COLO668 (cell line): Measurements from ENCODE around the gene OVOL2.
"Not testable (repeated sequence)": the region's sequence is repeated elsewhere in the genome, so short reads cannot be mapped to it uniquely, and the experiment has no call there.

Experiments
- DNase-seq: peaks from one replicate; lab custom pipeline; 2025; ENCODE audit not compliant: unreplicated experiment; lab: John Stamatoyannopoulos, UW

The OVOL2 gene

GRCh38 chr20:18058661-18059467 lies 1.1 kb upstream of the OVOL2 start:
- peak; percentile 97 for DNase-seq

- peak; percentile 88 for DNase-seq
Observed at GRCh38 chr20:18057994-18058349, 256 bp upstream of the OVOL2 start.

- peak; percentile 92 for DNase-seq
Observed at GRCh38 chr20:18056174-18057100, 1.3 kb downstream of the OVOL2 start.

- peak; percentile 46 for DNase-seq
Observed at GRCh38 chr20:18055261-18055660, 2.5 kb downstream of the OVOL2 start.

GRCh38 chr20:18052856-18053255 lies 4.9 kb downstream of the OVOL2 start:
- no peak for DNase-seq

- DNase-seq, result no peak
Observed at GRCh38 chr20:18050628-18051027, 7.1 kb downstream of the OVOL2 start.

GRCh38 chr20:18048176-18048575 lies 9.5 kb downstream of the OVOL2 start:
- no peak for DNase-seq

GRCh38 chr20:18046535-18046934 lies 11.2 kb downstream of the OVOL2 start:
- no peak for DNase-seq

GRCh38 chr20:18042229-18042628 lies 15.5 kb downstream of the OVOL2 start:
- no peak for DNase-seq

- no peak for DNase-seq
Observed at GRCh38 chr20:18041462-18041861, 16.3 kb downstream of the OVOL2 start.

- DNase-seq, result no peak
Observed at GRCh38 chr20:18039063-18039462, 18.7 kb downstream of the OVOL2 start.

- no peak for DNase-seq
Observed at GRCh38 chr20:18034039-18034438, 23.7 kb downstream of the OVOL2 start.

- no peak for DNase-seq
Observed at GRCh38 chr20:18032977-18033892, 24.5 kb downstream of the OVOL2 start.

GRCh38 chr20:18031888-18032509 lies 25.7 kb downstream of the OVOL2 start:
- DNase-seq, result no peak

GRCh38 chr20:18031050-18031449 lies 26.7 kb downstream of the OVOL2 start:
- no peak for DNase-seq

- DNase-seq, result no peak
Observed at GRCh38 chr20:18030020-18030419, 27.7 kb downstream of the OVOL2 start.

GRCh38 chr20:18027011-18027410 lies 30.7 kb downstream of the OVOL2 start:
- not testable (repeated sequence) for DNase-seq

GRCh38 chr20:18024606-18025127 lies 33.0 kb downstream of the OVOL2 start:
- no peak for DNase-seq

GRCh38 chr20:18020931-18021330 lies 36.8 kb downstream of the OVOL2 start:
- DNase-seq, result no peak

GRCh38 chr20:18019068-18019467 lies 38.6 kb downstream of the OVOL2 start:
- DNase-seq, result no peak
